DND-41 (cell line): ENCODE measurements around the gene SMPD3.

Experiments
- EZH2 ChIP-seq: IDR thresholded peaks from 3 replicates; pipeline ENCODE4 v1.6.1; 2012; ENCODE audit warnings: borderline replicate concordance, low read depth, mild to moderate bottlenecking, moderate library complexity, low read length, inconsistent platforms; ENCODE audit not compliant: severe bottlenecking
- TF ChIP-seq, protein P1 (sequence below): IDR thresholded peaks from 2 replicates; pipeline ENCODE4 v1.5.1; 2012; ENCODE audit warnings: borderline replicate concordance, low read length, moderate library complexity, mild to moderate bottlenecking; ENCODE audit not compliant: poor library complexity, severe bottlenecking; ENCODE audit errors: extremely low read depth

DNA sequence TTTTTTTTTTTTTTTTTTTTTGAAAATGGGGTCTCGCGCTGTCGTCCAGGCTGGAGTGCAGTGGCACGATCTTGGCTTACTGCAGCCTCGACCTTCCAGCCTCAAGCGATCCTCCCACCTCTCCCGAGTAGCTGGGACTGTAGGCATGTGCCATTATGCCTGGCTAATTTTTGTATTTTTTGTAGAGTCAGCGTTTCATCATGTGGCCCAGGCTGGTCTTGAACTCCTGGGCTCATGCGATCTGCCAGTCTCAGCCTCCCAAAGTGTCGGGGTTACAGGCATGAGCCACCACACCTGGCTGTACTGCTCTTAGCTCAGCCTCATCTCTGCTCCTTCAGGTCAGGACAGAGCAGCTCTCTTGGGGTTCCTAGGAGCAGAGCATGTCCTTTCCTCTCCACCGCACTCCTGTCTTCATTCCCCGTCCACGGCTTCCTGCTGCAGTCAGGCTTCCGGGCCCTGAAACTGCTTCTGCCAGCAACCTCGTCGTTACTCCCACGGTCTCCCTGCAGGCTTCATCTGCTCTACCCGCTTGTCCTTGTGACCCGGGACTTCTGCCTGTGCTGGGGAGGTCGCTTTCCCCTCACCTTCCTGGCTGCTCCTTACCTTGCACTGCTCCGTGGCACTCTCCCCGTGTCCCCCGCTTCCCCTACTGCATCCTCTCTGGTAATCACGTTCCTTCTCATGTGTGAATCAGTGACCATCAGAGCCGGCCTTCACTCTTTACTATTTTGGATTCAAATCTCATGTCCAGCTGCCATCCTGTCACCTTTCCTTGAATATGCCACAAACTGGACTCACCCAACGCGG, 99.5 kb downstream of the SMPD3 start:
- TF ChIP-seq, protein P1, sequence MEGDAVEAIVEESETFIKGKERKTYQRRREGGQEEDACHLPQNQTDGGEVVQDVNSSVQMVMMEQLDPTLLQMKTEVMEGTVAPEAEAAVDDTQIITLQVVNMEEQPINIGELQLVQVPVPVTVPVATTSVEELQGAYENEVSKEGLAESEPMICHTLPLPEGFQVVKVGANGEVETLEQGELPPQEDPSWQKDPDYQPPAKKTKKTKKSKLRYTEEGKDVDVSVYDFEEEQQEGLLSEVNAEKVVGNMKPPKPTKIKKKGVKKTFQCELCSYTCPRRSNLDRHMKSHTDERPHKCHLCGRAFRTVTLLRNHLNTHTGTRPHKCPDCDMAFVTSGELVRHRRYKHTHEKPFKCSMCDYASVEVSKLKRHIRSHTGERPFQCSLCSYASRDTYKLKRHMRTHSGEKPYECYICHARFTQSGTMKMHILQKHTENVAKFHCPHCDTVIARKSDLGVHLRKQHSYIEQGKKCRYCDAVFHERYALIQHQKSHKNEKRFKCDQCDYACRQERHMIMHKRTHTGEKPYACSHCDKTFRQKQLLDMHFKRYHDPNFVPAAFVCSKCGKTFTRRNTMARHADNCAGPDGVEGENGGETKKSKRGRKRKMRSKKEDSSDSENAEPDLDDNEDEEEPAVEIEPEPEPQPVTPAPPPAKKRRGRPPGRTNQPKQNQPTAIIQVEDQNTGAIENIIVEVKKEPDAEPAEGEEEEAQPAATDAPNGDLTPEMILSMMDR: no peak
- TF ChIP-seq EZH2: no peak
